Retina (tissue), 1 donor: Measurements from ENCODE around the gene CCDC27.

Experiments
- DNase-seq: peaks from one replicate; pipeline ENCODE4 v3.0.0-alpha.2; 2016

Gene CCDC27

GRCh38 chr1:3718764-3719163 lies 33.5 kb upstream of the CCDC27 start:
- no peak for DNase-seq

GRCh38 chr1:3721955-3722465 lies 30.2 kb upstream of the CCDC27 start:
- no peak for DNase-seq

DNA sequence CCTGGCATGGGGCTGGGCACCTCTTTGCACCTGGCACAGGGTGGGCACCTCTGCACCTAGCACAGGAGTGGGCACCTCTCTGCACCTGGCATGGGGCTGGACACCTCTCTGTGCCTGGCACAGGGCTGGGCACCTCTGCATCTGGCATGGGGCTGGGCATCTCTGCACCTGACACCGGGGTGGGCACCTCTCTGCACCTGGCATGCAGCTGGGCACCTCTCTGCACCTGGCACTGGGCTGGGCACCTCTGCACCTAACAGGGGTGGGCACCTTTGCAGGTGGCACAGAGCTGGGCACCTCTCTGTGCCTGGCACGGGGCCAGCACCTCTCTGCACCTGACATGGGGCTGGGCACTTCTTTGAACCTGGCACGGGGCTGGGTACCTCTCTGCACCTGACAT lies 29.4 kb upstream of the CCDC27 start:
- no peak for DNase-seq

DNA sequence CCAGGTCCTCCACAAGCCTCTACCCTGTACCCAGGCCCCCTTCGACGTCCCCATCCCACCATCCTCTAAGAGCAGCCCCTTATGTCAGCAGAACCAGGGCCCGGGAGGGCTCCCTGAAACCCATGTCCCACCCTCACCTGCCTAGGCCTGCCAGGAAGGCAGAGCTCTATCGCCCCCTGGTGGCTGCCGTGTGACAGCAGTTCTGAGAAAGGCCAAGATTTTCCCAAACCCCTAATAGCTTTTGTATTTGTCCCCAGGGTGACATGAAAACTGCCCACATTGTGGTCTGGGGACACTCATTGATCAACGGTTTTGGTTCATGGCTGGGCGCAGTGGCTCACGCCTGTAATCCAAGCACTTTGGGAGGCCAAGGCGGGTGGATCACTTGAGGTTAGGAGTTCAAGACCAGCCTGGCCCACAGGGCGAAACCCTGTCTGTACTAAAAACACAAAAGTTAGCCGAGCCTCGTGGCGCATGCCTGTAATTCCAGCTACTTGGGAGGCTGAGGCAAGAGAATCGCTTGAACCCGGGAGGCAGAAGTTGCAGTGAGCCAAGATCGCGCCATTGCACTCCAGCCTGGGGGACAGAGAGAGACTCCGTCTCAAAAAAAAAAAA lies 27.7 kb upstream of the CCDC27 start:
- peak; percentile 79 for DNase-seq

DNA sequence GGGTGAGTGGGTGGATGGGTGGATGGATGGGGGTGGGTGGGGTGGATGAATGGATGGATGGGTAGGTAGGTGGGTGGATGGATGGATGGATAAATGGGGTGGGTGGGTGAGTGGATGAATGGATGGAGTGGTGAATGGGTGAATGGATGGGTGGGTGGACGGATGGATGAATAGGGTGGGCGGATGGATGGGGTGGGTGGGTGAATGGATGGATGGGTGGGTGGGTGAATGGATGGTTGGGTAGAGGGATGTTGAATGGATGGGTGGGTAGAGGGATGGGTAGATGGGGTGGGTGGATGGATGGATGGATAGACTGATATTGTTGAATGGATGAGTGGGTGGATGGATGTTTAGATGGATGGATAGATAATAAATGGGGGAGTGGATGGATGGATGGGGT lies 26.9 kb upstream of the CCDC27 start:
- DNase-seq, result no peak

DNA sequence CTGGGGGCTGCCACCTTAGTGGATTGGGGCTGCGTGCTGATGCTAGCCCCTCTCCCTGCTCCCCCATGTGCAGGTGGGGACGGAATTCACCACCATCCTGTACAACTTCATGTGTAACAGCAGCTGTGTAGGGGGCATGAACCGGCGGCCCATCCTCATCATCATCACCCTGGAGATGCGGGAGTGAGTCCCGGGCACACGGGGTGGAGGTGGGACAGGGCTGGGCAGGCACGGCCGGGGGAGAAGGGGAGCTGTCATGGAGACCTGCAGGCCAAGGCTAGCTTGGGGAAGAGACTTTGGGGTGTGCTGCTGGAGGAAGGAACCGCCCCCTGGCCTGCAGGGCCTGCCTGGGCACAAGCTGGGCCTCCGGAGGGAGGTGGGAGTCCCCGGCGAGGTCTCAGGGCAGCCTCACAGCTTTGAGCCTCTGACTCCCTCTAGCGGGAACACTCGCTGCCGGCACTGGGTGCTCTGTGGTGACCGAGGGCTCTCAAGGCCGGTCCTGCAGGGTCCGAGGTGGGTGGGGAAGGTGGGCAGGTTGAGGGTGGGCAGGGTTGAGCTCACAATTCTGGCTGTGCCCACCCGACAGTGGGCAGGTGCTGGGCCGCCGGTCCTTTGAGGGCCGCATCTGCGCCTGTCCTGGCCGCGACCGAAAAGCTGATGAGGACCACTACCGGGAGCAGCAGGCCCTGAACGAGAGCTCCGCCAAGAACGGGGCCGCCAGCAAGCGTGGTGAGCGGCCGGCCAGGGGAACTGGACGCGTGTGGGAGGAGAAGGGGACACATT lies 25.0 kb upstream of the CCDC27 start:
- peak; percentile 58 for DNase-seq

- DNase-seq, result no peak
Measured at GRCh38 chr1:3727825-3728776, 24.1 kb upstream of the CCDC27 start.

- DNase-seq, result no peak
Measured at GRCh38 chr1:3729594-3730542, 22.4 kb upstream of the CCDC27 start.

GRCh38 chr1:3730543-3731247 lies 21.6 kb upstream of the CCDC27 start:
- no peak for DNase-seq

DNA sequence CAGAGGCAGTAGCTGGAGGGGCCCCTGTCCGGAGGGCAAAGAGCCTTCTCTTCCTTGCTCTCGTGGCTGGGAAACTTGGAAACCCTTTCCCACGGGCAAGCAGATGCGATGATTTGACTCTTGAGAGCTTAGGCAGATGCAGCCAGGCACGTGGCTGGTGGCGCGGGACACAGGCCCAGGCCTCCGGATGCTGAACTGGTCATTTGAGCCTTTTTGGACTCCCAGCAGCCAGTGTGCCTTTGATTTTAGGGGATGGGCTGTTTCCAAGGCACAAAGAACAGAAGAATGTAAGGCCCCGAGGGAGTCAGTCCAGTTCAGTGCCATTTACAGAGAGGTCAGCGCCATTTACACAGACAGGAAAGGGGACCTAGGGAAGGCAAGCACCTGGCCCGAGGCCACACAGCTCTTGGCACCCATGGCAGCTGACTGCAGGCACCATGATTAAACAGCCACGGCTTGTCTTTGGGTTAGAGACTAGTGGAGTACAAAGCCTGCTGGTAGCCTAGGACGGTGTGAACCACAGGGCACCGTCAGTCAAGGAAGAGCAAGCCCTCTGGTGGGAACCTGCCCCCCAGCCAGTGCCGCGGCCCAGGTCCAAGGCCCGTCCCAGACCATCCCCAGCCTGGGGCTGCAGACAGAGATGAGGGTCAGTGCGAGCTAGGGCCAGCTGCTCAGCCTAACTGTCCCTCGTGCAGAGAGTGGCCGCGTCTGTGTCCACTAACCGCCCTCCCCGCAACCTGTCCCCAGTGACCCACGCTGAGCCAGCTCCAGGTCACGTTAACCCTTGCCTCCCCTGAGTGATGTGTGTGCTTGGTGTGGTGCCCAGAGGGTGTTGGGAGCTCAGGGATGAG lies 20.4 kb upstream of the CCDC27 start:
- peak; percentile 66 for DNase-seq

DNA sequence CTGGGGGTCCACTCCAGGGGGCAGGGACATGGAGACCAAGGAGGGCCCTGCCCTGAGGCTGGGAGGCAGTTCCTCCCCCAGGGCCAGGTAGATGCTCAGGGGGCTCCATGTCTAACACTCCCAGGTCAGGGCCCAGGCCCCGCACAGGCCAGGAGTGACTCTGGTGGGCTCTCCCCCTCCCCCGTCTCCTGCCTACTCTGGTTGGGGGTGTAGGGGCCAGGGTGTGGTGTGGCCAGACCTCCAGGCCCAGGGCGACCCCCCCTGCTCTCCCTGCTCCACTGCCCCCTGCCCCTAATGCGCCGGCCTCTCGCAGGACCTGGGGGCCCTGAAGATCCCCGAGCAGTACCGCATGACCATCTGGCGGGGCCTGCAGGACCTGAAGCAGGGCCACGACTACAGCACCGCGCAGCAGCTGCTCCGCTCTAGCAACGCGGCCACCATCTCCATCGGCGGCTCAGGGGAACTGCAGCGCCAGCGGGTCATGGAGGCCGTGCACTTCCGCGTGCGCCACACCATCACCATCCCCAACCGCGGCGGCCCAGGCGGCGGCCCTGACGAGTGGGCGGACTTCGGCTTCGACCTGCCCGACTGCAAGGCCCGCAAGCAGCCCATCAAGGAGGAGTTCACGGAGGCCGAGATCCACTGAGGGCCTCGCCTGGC lies 19.7 kb upstream of the CCDC27 start:
- peak; percentile 81 for DNase-seq

DNA sequence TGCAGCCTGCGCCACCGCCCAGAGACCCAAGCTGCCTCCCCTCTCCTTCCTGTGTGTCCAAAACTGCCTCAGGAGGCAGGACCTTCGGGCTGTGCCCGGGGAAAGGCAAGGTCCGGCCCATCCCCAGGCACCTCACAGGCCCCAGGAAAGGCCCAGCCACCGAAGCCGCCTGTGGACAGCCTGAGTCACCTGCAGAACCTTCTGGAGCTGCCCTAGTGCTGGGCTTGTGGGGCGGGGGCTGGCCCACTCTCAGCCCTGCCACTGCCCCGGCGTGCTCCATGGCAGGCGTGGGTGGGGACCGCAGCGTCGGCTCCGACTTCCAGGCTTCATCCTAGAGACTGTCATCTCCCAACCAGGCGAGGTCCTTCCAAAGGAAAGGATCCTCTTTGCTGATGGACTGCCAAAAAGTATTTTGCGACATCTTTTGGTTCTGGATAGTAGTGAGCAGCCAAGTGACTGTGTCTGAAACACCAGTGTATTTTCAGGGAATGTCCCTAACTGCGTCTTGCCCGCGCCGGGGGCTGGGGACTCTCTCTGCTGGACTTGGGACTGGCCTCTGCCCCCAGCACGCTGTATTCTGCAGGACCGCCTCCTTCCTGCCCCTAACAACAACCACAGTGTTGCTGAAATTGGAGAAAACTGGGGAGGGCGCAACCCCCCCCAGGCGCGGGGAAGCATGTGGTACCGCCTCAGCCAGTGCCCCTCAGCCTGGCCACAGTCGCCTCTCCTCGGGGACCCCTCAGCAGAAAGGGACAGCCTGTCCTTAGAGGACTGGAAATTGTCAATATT lies 19.0 kb upstream of the CCDC27 start:
- no peak for DNase-seq

DNA sequence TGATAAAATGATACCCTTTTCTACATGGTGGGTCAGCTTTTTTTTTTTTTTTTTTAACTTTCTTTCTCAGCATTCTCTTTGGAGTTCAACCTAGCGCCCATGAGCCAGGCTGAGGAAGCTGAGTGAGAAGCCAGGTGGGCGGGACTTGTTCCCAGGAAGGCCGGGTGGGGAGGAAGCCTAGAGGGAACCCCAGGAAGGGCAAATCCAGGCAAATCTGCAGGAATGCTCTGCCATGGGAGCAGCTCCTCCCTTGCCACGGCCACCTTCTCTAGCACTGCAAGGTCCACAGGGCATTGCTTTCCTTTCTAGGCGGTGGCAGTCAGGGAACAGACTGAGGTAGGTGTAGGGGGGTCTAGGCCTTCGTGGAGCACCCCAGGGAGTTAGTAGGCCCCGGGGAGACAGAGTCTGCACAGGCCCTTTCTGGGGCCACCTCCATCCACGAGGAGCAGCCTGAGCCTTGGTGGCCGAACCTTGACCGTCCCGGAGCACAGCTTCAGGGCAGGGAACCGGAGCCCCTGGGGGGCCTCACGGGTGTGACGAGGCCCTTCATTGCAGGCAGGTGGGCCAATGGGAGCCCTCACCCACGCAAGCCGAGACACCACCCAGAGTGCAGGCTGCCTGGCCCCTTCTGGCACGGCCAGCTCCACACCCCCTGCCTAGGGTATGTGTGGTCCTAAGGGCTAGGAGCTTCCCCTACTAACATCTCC lies 18.2 kb upstream of the CCDC27 start:
- no peak for DNase-seq

- no peak for DNase-seq
Measured at GRCh38 chr1:3734602-3735001, 17.6 kb upstream of the CCDC27 start.

- no peak for DNase-seq
Measured at GRCh38 chr1:3735027-3735681, 17.1 kb upstream of the CCDC27 start.

- no peak for DNase-seq
Measured at GRCh38 chr1:3735688-3736087, 16.6 kb upstream of the CCDC27 start.

DNA sequence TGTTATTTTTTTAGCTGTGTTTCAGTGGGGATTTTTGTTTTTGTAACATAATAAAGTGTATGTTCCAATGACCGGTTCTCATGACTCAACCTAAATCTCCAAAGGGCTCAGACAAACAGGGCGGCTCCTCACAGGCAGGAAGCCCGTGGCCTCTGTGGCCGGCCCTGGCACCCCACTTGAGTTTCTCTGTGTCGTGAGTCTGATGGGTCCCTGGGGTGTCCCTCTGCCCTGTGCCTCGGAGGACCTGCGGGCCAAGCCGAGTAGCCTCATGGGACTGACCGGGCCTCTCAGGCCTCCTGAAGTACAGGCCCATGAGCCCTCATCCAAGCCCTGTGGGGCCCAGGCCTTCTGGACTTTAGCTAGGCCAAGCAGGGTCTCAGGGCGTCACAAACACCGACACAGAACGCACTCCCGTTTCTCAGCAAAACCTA lies 16.1 kb upstream of the CCDC27 start:
- no peak for DNase-seq

DNA sequence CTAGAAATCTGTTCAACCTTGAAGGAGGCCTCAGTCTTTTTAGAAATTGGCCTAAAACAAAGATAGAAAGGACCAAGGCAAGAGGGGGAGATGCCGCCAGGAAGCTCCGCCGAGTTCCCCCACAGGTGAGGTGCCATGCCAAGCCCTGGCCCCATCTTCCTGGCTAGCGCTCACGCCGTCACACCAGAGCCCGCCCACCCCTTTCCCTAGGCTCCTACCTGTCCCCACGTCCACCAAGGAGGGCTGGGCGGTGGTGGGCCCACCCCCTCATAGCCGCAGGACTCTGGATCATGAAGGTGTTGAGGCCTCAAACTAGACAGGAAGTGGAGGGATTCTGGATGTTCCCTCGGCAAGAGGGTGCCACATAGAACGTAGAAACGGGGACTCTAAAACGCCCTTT lies 15.5 kb upstream of the CCDC27 start:
- no peak for DNase-seq
